K562 (cell line): ENCODE measurements around the gene VPS13C. TPM values are rescaled to one million over a fixed set of nuclear protein-coding genes. Genes with fewer than 3 reads are reported as not detected.

Source experiments
- ATAC-seq: fragments of 200-7000 bp; cut with Tn5 transposase; 3 replicates; pipeline ENCODE4 v1.9.1; 2020; ENCODE audit warnings: moderate library complexity
- BruUV-seq: library from RNA; stranded (reverse); fragments of 400-500 nt; replicated peaks from 2 replicates; lab custom pipeline; 2021; lab: Mats Ljungman, UMichigan
- CTCF ChIA-PET: fragments of 300-600 bp; formaldehyde crosslinking; extraction: SDS; loops from one replicate; lab custom pipeline; 2021; ENCODE audit warnings: low intra/inter-chr PET ratio; lab: Yijun Ruan, JAX
- POLR2A ChIA-PET: fragments of 300-600, 350-650 bp; sonication (Branson Sonifier 250); formaldehyde crosslinking; extraction: SDS; loops from one replicate; lab custom pipeline; 2021; ENCODE audit warnings: antibody characterized with exemption, inconsistent platforms; lab: Yijun Ruan, JAX
- DNase-seq, 4 experiments: peaks; one replicate each; pipeline versions ENCODE4 v3.0.0 to v3.0.0-alpha.2; 2011 to 2018; ENCODE audit warnings: low spot score in 3 of 4, mixed read lengths in 3 of 4; ENCODE audit errors: extremely low read depth in 1 of 4
- FAIRE-seq: peaks from 2 replicates; lab custom pipeline; 2011; peaks lifted over from hg19 to GRCh38; lab: Jason Lieb, UNC
- H2AFZ ChIP-seq: 2 replicates; pipeline ENCODE4 v1.6.0; 2011; ENCODE audit warnings: low read depth, low read length, control low read depth, inconsistent platforms
- H3K27ac ChIP-seq: fragments of 200-600 bp; 3 replicates; pipeline ENCODE4 v1.8.0; 2011; ENCODE audit warnings: low read depth, mild to moderate bottlenecking, control low read depth, inconsistent platforms, low read length, moderate library complexity, mixed read lengths; ENCODE audit errors: extremely low read depth
- H3K27me3 ChIP-seq, 2 experiments: fragments of 300-600 bp in 1 of 2; 2 replicates in 1 of 2; 3 replicates in 1 of 2; pipeline versions ENCODE4 v1.6.0 to v1.8.0; 2011; ENCODE audit warnings: inconsistent platforms in 2 of 2, low read length in 2 of 2, mild to moderate bottlenecking in 1 of 2, mixed read lengths in 1 of 2, moderate library complexity in 1 of 2; ENCODE audit not compliant: control insufficient read depth in 2 of 2, insufficient read depth in 2 of 2
- H3K36me3 ChIP-seq: fragments of 300-600 bp; 3 replicates; pipeline ENCODE4 v1.8.0; 2011; ENCODE audit warnings: mild to moderate bottlenecking, low read length, inconsistent platforms; ENCODE audit not compliant: control insufficient read depth, insufficient read depth
- H3K4me1 ChIP-seq, 2 experiments: fragments of 200-600 bp in 1 of 2; replicated peaks in 1 of 2; 2 replicates in 1 of 2; 3 replicates in 1 of 2; pipeline versions ENCODE4 v1.5.1 to v1.8.0; 2011; ENCODE audit warnings: inconsistent platforms in 2 of 2, low read length in 2 of 2, mild to moderate bottlenecking in 1 of 2, mixed read lengths in 1 of 2, moderate library complexity in 1 of 2; ENCODE audit not compliant: control insufficient read depth in 2 of 2, insufficient read depth in 2 of 2
- H3K4me2 ChIP-seq: 2 replicates; pipeline ENCODE4 v1.6.1; 2011; ENCODE audit warnings: low read length, control low read depth, inconsistent platforms, mixed read lengths; ENCODE audit not compliant: insufficient read depth
- H3K4me3 ChIP-seq: fragments of 200-600 bp; sonication (generic), shearing (Covaris generic); 2 replicates; pipeline ENCODE4 v1.5.1; 2016; ENCODE audit warnings: control low read depth, inconsistent platforms
- H3K79me2 ChIP-seq: fragments of 200-600 bp; 3 replicates; pipeline ENCODE4 v1.8.0; 2011; ENCODE audit warnings: low read length, inconsistent platforms; ENCODE audit not compliant: control insufficient read depth, insufficient read depth
- H3K9ac ChIP-seq, 2 experiments: 2 replicates each; pipeline versions ENCODE4 v1.6.0 to v1.6.1; 2011; ENCODE audit warnings: low read depth in 2 of 2, low read length in 2 of 2, control low read depth in 1 of 2, inconsistent platforms in 1 of 2, mild to moderate bottlenecking in 1 of 2, mixed read lengths in 1 of 2; ENCODE audit not compliant: insufficient read depth in 1 of 2
- H3K9me1 ChIP-seq: one replicate; pipeline ENCODE4 v1.6.0; 2011; ENCODE audit warnings: inconsistent platforms, mild to moderate bottlenecking, low read length, moderate library complexity; ENCODE audit not compliant: control insufficient read depth, insufficient read depth
- H3K9me3 ChIP-seq: replicated peaks from 2 replicates; pipeline ENCODE4 v1.5.1; 2011; ENCODE audit warnings: low read depth, low read length, inconsistent platforms; ENCODE audit not compliant: control insufficient read depth, insufficient read depth
- H4K20me1 ChIP-seq: replicated peaks from 2 replicates; pipeline ENCODE4 v1.6.1; 2011; ENCODE audit warnings: low read length, inconsistent platforms, mixed read lengths; ENCODE audit not compliant: control insufficient read depth, insufficient read depth
- CBX5 ChIP-seq: IDR thresholded peaks from 2 replicates; pipeline ENCODE4 v1.6.1; 2014; ENCODE audit warnings: low read depth, borderline replicate concordance
- CCAR2 ChIP-seq: fragments of 200-400 bp; formaldehyde crosslinking; IDR thresholded peaks from 2 replicates; pipeline ENCODE4 v1.6.1; 2017; ENCODE audit warnings: mild to moderate bottlenecking, low read depth, low read length
- E2F1 ChIP-seq: sonication (generic); formaldehyde crosslinking; IDR thresholded peaks from 2 replicates; pipeline ENCODE4 v1.8.1; 2023; ENCODE audit warnings: mild to moderate bottlenecking, missing genetic modification reagents, moderate library complexity
- ETV6 ChIP-seq, 3 experiments: fragments of 150-350 bp in 1 of 3; sonication (generic) in 1 of 3; formaldehyde crosslinking in 1 of 3; IDR thresholded peaks; 2 replicates each; pipeline versions ENCODE4 v1.6.1 to v1.8.0; 2014 to 2022; ENCODE audit warnings: borderline replicate concordance in 2 of 3, low read depth in 2 of 3, antibody characterized with exemption in 1 of 3, low read length in 1 of 3, mild to moderate bottlenecking in 1 of 3, missing genetic modification reagents in 1 of 3
- HNRNPL ChIP-seq: fragments of 200-400 bp; formaldehyde crosslinking; IDR thresholded peaks from 2 replicates; pipeline ENCODE4 v1.6.1; 2017; ENCODE audit warnings: low read depth, mild to moderate bottlenecking, low read length
- JUN ChIP-seq, 2 experiments: sonication (generic) in 1 of 2; formaldehyde crosslinking in 1 of 2; IDR thresholded peaks; 2 replicates each; pipeline versions ENCODE4 v1.6.1 to v1.8.0; 2012 to 2022; ENCODE audit warnings: borderline replicate concordance in 2 of 2, mild to moderate bottlenecking in 2 of 2, improper control_type of control experiment in 1 of 2, low read depth in 1 of 2, low read length in 1 of 2, missing genetic modification reagents in 1 of 2
- MBD2 ChIP-seq: sonication (generic); IDR thresholded peaks from 2 replicates; pipeline ENCODE4 v1.6.1; 2016; ENCODE audit warnings: low read depth, borderline replicate concordance
- MECOM ChIP-seq: fragments of 250-450 bp; sonication (Bioruptor Pico); IDR thresholded peaks from 2 replicates; pipeline ENCODE4 v1.8.0; 2022; ENCODE audit warnings: inconsistent platforms
- MEF2A ChIP-seq: IDR thresholded peaks from 2 replicates; pipeline ENCODE4 v1.6.1; 2011; ENCODE audit warnings: low read depth, mild to moderate bottlenecking, low read length, moderate library complexity; ENCODE audit not compliant: control insufficient read depth
- NR1H2 ChIP-seq: sonication (generic); formaldehyde crosslinking; IDR thresholded peaks from 2 replicates; pipeline ENCODE4 v1.4.0; 2020; ENCODE audit warnings: mild to moderate bottlenecking, missing genetic modification reagents
- NRF1 ChIP-seq, 2 experiments: fragments of 450-650 bp; IDR thresholded peaks in 1 of 2; conservative IDR thresholded peaks in 1 of 2; 2 replicates each; pipeline ENCODE4 v1.6.1; 2014; ENCODE audit warnings: mild to moderate bottlenecking in 2 of 2
- PRDM10 ChIP-seq: fragments of 450-650 bp; IDR thresholded peaks from 2 replicates; pipeline ENCODE4 v1.6.1; 2018; ENCODE audit not compliant: partially characterized antibody
- ZC3H11A ChIP-seq: IDR thresholded peaks from 2 replicates; pipeline ENCODE4 v1.6.1; 2012; ENCODE audit warnings: low read depth, low read length, improper control_type of control experiment
- ZC3H8 ChIP-seq: fragments of 450-650 bp; IDR thresholded peaks from 2 replicates; pipeline ENCODE4 v1.6.1; 2017
- ZNF143 ChIP-seq: sonication (generic); formaldehyde crosslinking; IDR thresholded peaks from 2 replicates; pipeline ENCODE4 v1.9.0; 2022; ENCODE audit warnings: mild to moderate bottlenecking, missing genetic modification reagents
- ZNF224 ChIP-seq: sonication (generic); formaldehyde crosslinking; IDR thresholded peaks from 2 replicates; pipeline ENCODE4 v1.8.0; 2022; ENCODE audit warnings: mild to moderate bottlenecking, missing genetic modification reagents
- ZNF551 ChIP-seq: fragments of 250-450 bp; sonication (Bioruptor Pico); IDR thresholded peaks from 2 replicates; pipeline ENCODE4 v1.5.0; 2021; ENCODE audit warnings: mild to moderate bottlenecking, moderate library complexity
- ZSCAN32 ChIP-seq: fragments of 450-650 bp; formaldehyde crosslinking; IDR thresholded peaks from 2 replicates; pipeline ENCODE4 v1.4.0; 2020; ENCODE audit warnings: mild to moderate bottlenecking, moderate library complexity
- in situ Hi-C: fragments of 300-500 bp; cut with MboI; formaldehyde crosslinking; loops from 4 replicates; pipeline ENCODE4 v1.15.0; 2018; ENCODE audit warnings: inconsistent platforms, mixed read lengths
- intact Hi-C: fragments of 100-400 bp; cut with micrococcal nuclease; formaldehyde crosslinking; loops from 2 replicates; pipeline ENCODE4 v1.14.2; 2022
- polyA plus RNA-seq, 8 experiments: library from polyadenylated mRNA; depleted of rRNA in 4 of 8; stranded (reverse) in 5 of 8; unstranded in 3 of 8; fragments of >200 nt; fragmentation: Nextera tagmentation in 2 of 8; fragmentation: Illumina TruSeq in 1 of 8; extraction: Ambion mirVana in 2 of 8; extraction: Trizol in 1 of 8; gene quantifications; 2 replicates each; pipeline versions ENCODE4 v1.2.1 to v1.2.3, GENCODE V29; 2011 to 2014; ENCODE audit warnings: inconsistent platforms in 1 of 8, missing spikeins in 1 of 8
- total RNA-seq, 7 experiments: library from RNA; depleted of rRNA in 6 of 7; stranded (reverse); fragments of >200 nt in 6 of 7; fragmentation: Illumina TruSeq in 2 of 7; extraction: Trizol in 2 of 7; gene quantifications; 2 replicates each; pipeline versions ENCODE4 v1.2.1 to v1.2.3, GENCODE V29; 2011 to 2021; ENCODE audit warnings: low replicate concordance in 1 of 7

VPS13C gene
- total and polyA plus RNA-seq, 9 of the 15 experiments (the other 6 are each of a cell fraction or from before 2014, with no cell fraction given), result 5.2 to 32.3 (median 15.7) TPM

GRCh38 chr15:61946778-61947177 lies 113.5 kb downstream of the VPS13C start:
- H2AFZ ChIP-seq, result no peak overlapping the region
- H3K9ac ChIP-seq, result no peak overlapping the region
- H3K4me3 ChIP-seq, result no peak overlapping the region
- no peaks in the 10 kb centered on the region for H3K9me1 ChIP-seq
- no peaks in the 10 kb centered on the region for H4K20me1 ChIP-seq
- no peak for FAIRE-seq
- no peaks in the 10 kb centered on the region; a peak in 1 of 5 replicates for H3K4me1 ChIP-seq
- H3K36me3 ChIP-seq, result peaks cover 29% of the 10 kb centered on the region; the same call in 1 of the 3 replicates
- no peaks in the 10 kb centered on the region for H3K9me3 ChIP-seq
- in situ Hi-C loops (no loop called here), intact Hi-C loops (no loop called here)
- no TSS peak for BruUV-seq
- no peaks in the 10 kb centered on the region for H3K27me3 ChIP-seq
- ChIA-PET POLR2A (no interaction called here), CTCF (no interaction called here)
- H3K79me2 ChIP-seq, result no peaks in the 10 kb centered on the region
- no peak for DNase-seq
- no peak for ATAC-seq
- no peak overlapping the region for H3K27ac ChIP-seq
- no peak overlapping the region for H3K4me2 ChIP-seq
- TF ChIP-seq ETV6 (IDR thresholded peaks at IDR 0.05; ENCODE audit: borderline replicate concordance in 1 of 2, low read depth in 2 of 2, low read length in 1 of 2) (no peak), ETV6 (CRISPR knock-in tag; IDR thresholded peaks at IDR 0.05; ENCODE audit: borderline replicate concordance) (no peak), JUN (IDR thresholded peaks at IDR 0.05; ENCODE audit: borderline replicate concordance, low read depth, low read length) (no peak), JUN (CRISPR knock-in tag; IDR thresholded peaks at IDR 0.05; ENCODE audit: borderline replicate concordance) (no peak), ZNF143 (CRISPR knock-in tag) (no peak), ZNF551 (CRISPR knock-in tag) (no peak), CCAR2 (no peak), HNRNPL (no peak), NRF1 (conservative IDR thresholded peaks at IDR 0.05 in 1 of 2, IDR thresholded peaks at IDR 0.05 in 1 of 2) (no peak), ZSCAN32 (no peak), ZNF224 (CRISPR knock-in tag) (no peak), PRDM10 (no peak), ZC3H11A (no peak), CBX5 (no peak), NR1H2 (CRISPR knock-in tag) (no peak), E2F1 (CRISPR knock-in tag) (no peak), MBD2 (no peak), MECOM (CRISPR knock-in tag) (no peak), MEF2A (no peak), ZC3H8 (no peak)
